ENCODE data around the gene OTUD4. TPM values are rescaled to one million over a fixed set of nuclear protein-coding genes. Genes with fewer than 3 reads are reported as not detected.

The OTUD4 gene, protein sequence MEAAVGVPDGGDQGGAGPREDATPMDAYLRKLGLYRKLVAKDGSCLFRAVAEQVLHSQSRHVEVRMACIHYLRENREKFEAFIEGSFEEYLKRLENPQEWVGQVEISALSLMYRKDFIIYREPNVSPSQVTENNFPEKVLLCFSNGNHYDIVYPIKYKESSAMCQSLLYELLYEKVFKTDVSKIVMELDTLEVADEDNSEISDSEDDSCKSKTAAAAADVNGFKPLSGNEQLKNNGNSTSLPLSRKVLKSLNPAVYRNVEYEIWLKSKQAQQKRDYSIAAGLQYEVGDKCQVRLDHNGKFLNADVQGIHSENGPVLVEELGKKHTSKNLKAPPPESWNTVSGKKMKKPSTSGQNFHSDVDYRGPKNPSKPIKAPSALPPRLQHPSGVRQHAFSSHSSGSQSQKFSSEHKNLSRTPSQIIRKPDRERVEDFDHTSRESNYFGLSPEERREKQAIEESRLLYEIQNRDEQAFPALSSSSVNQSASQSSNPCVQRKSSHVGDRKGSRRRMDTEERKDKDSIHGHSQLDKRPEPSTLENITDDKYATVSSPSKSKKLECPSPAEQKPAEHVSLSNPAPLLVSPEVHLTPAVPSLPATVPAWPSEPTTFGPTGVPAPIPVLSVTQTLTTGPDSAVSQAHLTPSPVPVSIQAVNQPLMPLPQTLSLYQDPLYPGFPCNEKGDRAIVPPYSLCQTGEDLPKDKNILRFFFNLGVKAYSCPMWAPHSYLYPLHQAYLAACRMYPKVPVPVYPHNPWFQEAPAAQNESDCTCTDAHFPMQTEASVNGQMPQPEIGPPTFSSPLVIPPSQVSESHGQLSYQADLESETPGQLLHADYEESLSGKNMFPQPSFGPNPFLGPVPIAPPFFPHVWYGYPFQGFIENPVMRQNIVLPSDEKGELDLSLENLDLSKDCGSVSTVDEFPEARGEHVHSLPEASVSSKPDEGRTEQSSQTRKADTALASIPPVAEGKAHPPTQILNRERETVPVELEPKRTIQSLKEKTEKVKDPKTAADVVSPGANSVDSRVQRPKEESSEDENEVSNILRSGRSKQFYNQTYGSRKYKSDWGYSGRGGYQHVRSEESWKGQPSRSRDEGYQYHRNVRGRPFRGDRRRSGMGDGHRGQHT
- total RNA-seq = 64.9 TPM

DNA sequence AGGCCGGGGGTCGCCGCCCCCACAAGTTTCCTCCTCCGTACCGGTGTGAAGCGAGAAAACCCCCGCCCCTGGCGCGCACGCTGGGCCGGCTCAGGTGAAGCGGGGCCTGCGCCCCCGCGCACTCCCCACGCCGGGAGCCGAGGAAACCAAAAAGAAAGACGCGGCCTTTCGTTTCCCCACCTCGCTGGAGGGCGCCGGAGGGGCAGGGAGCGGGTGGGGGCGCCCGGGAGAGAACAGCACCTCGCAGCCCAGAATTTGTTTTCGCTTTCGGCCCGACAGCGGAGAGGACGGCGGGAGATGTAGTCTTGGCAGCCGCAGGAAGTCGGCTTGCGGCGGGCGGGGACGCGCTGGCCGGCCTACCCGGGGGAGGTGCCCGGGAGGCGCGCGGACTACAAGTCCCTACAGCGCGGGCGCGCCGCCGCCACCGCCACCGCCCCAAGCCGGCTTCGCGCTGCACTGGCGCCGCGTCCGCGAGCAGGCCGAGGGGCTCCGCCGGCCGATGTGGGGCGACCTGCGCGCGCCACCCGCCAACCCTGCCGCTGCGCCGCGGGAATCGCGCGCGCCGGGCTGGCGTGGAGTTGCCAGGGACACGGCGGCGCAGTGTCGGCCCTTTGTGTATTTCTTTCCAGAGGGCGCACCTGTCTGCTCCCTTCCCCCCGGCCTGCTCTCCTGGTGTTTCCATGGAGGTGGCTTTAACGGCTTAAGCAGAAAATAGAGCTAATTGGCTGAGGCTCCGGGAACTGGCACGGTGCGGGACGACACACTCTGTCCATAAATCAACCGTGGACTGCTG lies at the start of gene OTUD4:
Gene OTUD4 (minus strand): TSS at position 292 of the 793 bp plus-strand sequence. CDS start 616 bp downstream, outside the sequence.

DNA sequence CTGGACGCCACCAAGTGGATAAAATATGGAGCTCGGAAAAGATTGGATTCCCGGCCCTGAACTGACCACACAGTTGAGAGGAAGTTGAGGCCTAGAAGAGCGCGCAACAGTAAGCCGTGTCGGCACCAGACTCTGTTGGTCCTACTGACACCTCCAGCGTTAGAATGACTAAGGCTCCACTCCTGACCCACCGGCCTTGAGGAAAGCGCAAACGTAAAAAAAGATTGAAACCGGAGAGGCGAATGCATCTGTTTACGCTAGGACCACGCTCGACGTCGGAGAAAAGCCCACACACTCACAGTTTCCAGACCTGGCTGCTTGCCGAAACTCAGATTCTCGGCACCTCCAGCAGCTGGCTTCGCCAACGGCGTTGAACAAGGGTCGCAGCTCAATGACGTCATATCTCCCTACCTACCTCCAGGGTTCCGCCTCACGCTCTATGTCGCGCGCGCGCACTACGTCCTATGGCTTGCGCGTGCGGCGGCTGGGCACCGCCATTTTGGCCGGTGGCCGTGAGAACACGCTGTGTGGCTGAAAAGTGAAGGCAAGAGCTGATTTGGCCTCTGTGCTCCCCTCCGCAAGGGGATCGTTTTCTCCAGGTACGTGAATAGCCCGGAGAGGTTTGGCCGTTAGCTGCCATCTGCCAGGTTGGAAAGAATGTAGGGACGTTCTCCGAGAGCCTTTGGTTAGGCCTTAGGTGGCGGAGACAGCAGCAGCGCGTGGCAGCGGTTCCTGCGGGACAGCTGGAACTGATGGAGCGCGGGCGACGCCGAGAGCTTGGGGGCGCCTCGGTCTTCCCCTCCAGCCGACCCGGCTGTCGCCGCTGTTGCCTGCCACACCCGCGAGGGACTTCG lies 82.3 kb downstream of the OTUD4 start, which contains the start of the genes ABCE1 and ANAPC10:
Gene ABCE1 (plus strand): TSS at position 491 of the 854 bp plus-strand sequence. CDS start 6,102 bp downstream, outside the sequence.
Gene ANAPC10 (minus strand): TSS at position 376 of the 854 bp plus-strand sequence. CDS start 2,097 bp downstream, outside the sequence.

Other genes starting within 250 kb of the OTUD4 start
- gene ANAPC10, start 82.4 kb downstream of the OTUD4 start, total RNA-seq = 52.7 TPM
- gene ABCE1, start 82.3 kb downstream of the OTUD4 start, total RNA-seq = 118 TPM

Data from camera-type eye (tissue), 1 donor.